Stomach (tissue), 9 donors: ENCODE measurements around the gene FOSL2. TPM values are rescaled to one million over a fixed set of nuclear protein-coding genes. Genes with fewer than 3 reads are reported as not detected.

Source experiments
- DNase-seq, 2 donors: peaks; one replicate each; pipeline versions ENCODE4 v3.0.0 to v3.0.0-alpha.2; 2013 to 2019
- H3K27ac ChIP-seq, 5 donors: fragments of 200-600 bp in 4 of 5; sonication (generic) in 4 of 5; one replicate each; pipeline ENCODE4 v1.5.1; 2013 to 2019; ENCODE audit warnings: mild to moderate bottlenecking in 1 of 5, moderate library complexity in 1 of 5
- H3K27me3 ChIP-seq, 3 donors: fragments of 200-600 bp; sonication (generic); one replicate each; pipeline ENCODE4 v1.5.1; 2017 to 2019; ENCODE audit warnings: mixed run types in 1 of 3
- H3K36me3 ChIP-seq, 4 donors: fragments of 200-600 bp; sonication (generic); 1 replicate in 3 of 4; 2 replicates in 1 of 4; pipeline ENCODE4 v1.5.1; 2016 to 2019
- H3K4me1 ChIP-seq, 4 donors: fragments of 200-600 bp; sonication (generic); one replicate each; pipeline ENCODE4 v1.5.1; 2016 to 2019
- H3K4me3 ChIP-seq, 4 donors: fragments of 200-600 bp; sonication (generic) in 3 of 4; one replicate each; pipeline ENCODE4 v1.5.1; 2016 to 2019; ENCODE audit warnings: mild to moderate bottlenecking in 1 of 4
- H3K9me3 ChIP-seq, 4 donors: fragments of 200-600 bp; sonication (generic); one replicate each; pipeline ENCODE4 v1.5.1; 2016 to 2019
- CTCF ChIP-seq, 7 experiments: fragments of 450-650 bp in 4 of 7; fragments of 200-600 bp in 3 of 7; sonication (generic) in 3 of 7; IDR thresholded peaks; one replicate each; pipeline ENCODE4 v1.5.1; 2016 to 2019; ENCODE audit warnings: antibody characterized with exemption in 7 of 7, control low read depth in 2 of 7, mild to moderate bottlenecking in 1 of 7
- EP300 ChIP-seq: sonication (generic); formaldehyde crosslinking; IDR thresholded peaks from one replicate; pipeline ENCODE4 v1.6.1; 2017; ENCODE audit warnings: antibody characterized with exemption
- POLR2A ChIP-seq, 4 donors: fragments of 450-650 bp; IDR thresholded peaks; one replicate each; pipeline ENCODE4 v1.6.1; 2016; ENCODE audit warnings: antibody characterized with exemption in 4 of 4, control low read depth in 2 of 4, mild to moderate bottlenecking in 1 of 4, moderate library complexity in 1 of 4
- POLR2AphosphoS5 ChIP-seq, 3 donors: sonication (generic); formaldehyde crosslinking; IDR thresholded peaks; one replicate each; pipeline ENCODE4 v1.6.1; 2016; ENCODE audit warnings: antibody characterized with exemption in 3 of 3
- WGBS, 5 donors: extraction: QIAGEN DNeasy Blood & Tissue Kit in 3 of 5; methylation state at CpG; one replicate each; pipeline versions ENCODE4 v1.1.5 to v1.1.7; 2013 to 2018; 5-methylcytosine and 5-hydroxymethylcytosine counted together
- intact Hi-C: fragments of 100-400 bp; cut with DNase I; formaldehyde crosslinking; loops from one replicate; pipeline ENCODE4 v1.15.1; 2023; ENCODE audit warnings: low total_unique reads
- polyA plus RNA-seq, 3 donors: library from polyadenylated mRNA; stranded (reverse); fragments of 200-250 nt; gene quantifications; one replicate each; pipeline ENCODE4 v1.2.3, GENCODE V29; 2013
- total RNA-seq, 5 donors: library from RNA; depleted of rRNA; stranded (reverse); fragments of >200 nt; gene quantifications; one replicate each; pipeline versions ENCODE4 v1.1.0 to v1.2.3, GENCODE V29; 2014 to 2016
- donor health status: healthy with polysubstance abuse.
- donor health status: Bipolar disorder and iron deficiency.
- donor health status: healthy.

Gene FOSL2
- total and polyA plus RNA-seq, 8 donors = 24.4 to 227 (median 71.2) TPM

GRCh38 chr2:28452534-28453081, 60.0 kb downstream of the FOSL2 start:
- peak in 1 of 3 donors; percentile 43 for TF ChIP-seq POLR2AphosphoS5 (IDR thresholded peaks at IDR 0.05)
- peak in 6 of 7 experiments; percentile 20 to 94 (median 90) for TF ChIP-seq CTCF (IDR thresholded peaks at IDR 0.05)
- TF ChIP-seq POLR2A (IDR thresholded peaks at IDR 0.05) = no peak
- TF ChIP-seq EP300 = no peak
- 21 to 41% (median 25%) methylated on average over 5 to 7 of the region's 7 CpGs for WGBS, 5 donors
- peak; percentile 81 to 82 for DNase-seq

GRCh38 chr2:28453396-28453795, 60.7 kb downstream of the FOSL2 start:
- no peaks in the 10 kb centered on the region for H3K36me3 ChIP-seq
- no peaks in the 10 kb centered on the region for H3K27me3 ChIP-seq
- peaks cover 0 to 17% (median 0%) of the 10 kb centered on the region in 4 donors for H3K4me1 ChIP-seq
- intact Hi-C loops = loop anchor here (5.0 kb wide), 1 partner anchor 746 kb away; no protein-coding TSS in a partner anchor
- TF ChIP-seq CTCF (IDR thresholded peaks at IDR 0.05) (no peak), POLR2AphosphoS5 (IDR thresholded peaks at IDR 0.05) (no peak), POLR2A (IDR thresholded peaks at IDR 0.05) (no peak), EP300 (no peak)
- no peak overlapping the region for H3K4me3 ChIP-seq
- no peak overlapping the region for H3K27ac ChIP-seq
- no peak for DNase-seq
- no peaks in the 10 kb centered on the region for H3K9me3 ChIP-seq
- WGBS, 5 donors = 89 to 94% (median 91%) methylated on average over 8 of the region's 8 CpGs

More at GRCh38 chr2:28452534-28453081, 60.0 kb downstream of the FOSL2 start:
- Histone ChIP-seq H3K27me3 (no peaks in the 10 kb centered on the region), H3K27ac (no peak overlapping the region), H3K4me1 (peaks cover 0 to 20% (median 0%) of the 10 kb centered on the region in 4 donors), H3K4me3 (no peak overlapping the region), H3K36me3 (no peaks in the 10 kb centered on the region), H3K9me3 (no peaks in the 10 kb centered on the region)
- intact Hi-C loops = loop anchor here (5.0 kb wide), 1 partner anchor 745 kb away; no protein-coding TSS in a partner anchor

- TF ChIP-seq POLR2A (IDR thresholded peaks at IDR 0.05) (no peak), EP300 (no peak), CTCF (IDR thresholded peaks at IDR 0.05) (no peak), POLR2AphosphoS5 (IDR thresholded peaks at IDR 0.05) (no peak)
- H3K4me1 ChIP-seq = peaks cover 0 to 10% (median 0%) of the 10 kb centered on the region in 4 donors
- no peaks in the 10 kb centered on the region for H3K36me3 ChIP-seq
- H3K9me3 ChIP-seq = no peaks in the 10 kb centered on the region
- WGBS, 5 donors = 86 to 95% (median 92%) methylated on average over 13 to 14 of the region's 14 CpGs
- no peak overlapping the region for H3K27ac ChIP-seq
- no peaks in the 10 kb centered on the region for H3K27me3 ChIP-seq
- DNase-seq = no peak
- no peak overlapping the region for H3K4me3 ChIP-seq
- intact Hi-C loops = loop anchor here (5.0 kb wide), 1 partner anchor 747 kb away; no protein-coding TSS in a partner anchor
These were observed 61.6 kb downstream of the FOSL2 start for GRCh38 chr2:28454016-28454930.

- no peak for DNase-seq
- intact Hi-C loops = no loop called here
- 62 to 74% (median 71%) methylated on average over 10 of the region's 10 CpGs for WGBS, 5 donors
These were observed 64.6 kb downstream of the FOSL2 start for GRCh38 chr2:28457237-28457636.

More at GRCh38 chr2:28457237-28457636, 64.6 kb downstream of the FOSL2 start:
- Histone ChIP-seq H3K27ac (no peak overlapping the region), H3K9me3 (no peaks in the 10 kb centered on the region), H3K4me3 (no peak overlapping the region), H3K27me3 (no peaks in the 10 kb centered on the region), H3K4me1 (no peaks in the 10 kb centered on the region), H3K36me3 (no peaks in the 10 kb centered on the region)
- TF ChIP-seq POLR2A (IDR thresholded peaks at IDR 0.05) = no peak
- no peak for TF ChIP-seq EP300
- no peak for TF ChIP-seq CTCF (IDR thresholded peaks at IDR 0.05)
- TF ChIP-seq POLR2AphosphoS5 (IDR thresholded peaks at IDR 0.05) = no peak
